Skeletal muscle satellite cell (primary cell): ENCODE data around the gene MYLK.
A peak's percentile ranks its signal among the peaks of the same experiment; 100 is the strongest.
"Not testable (repeated sequence)": the region's sequence is repeated elsewhere in the genome, so short reads cannot be mapped to it uniquely, and the experiment has no call there.

ENCODE experiments used
- H3K27me3 ChIP-seq: 2 replicates; pipeline ENCODE4 v1.7.0; 2013; ENCODE audit warnings: low read length; ENCODE audit not compliant: control insufficient read depth, insufficient read depth
- H3K36me3 ChIP-seq: 2 replicates; pipeline ENCODE4 v1.7.0; 2013; ENCODE audit warnings: mild to moderate bottlenecking, control low read depth, low read length; ENCODE audit not compliant: insufficient read depth
- H3K4me1 ChIP-seq: 2 replicates; pipeline ENCODE4 v1.7.0; 2013; ENCODE audit warnings: low read length; ENCODE audit not compliant: control insufficient read depth, insufficient read depth
- H3K4me2 ChIP-seq: 2 replicates; pipeline ENCODE4 v1.7.0; 2013; ENCODE audit warnings: mild to moderate bottlenecking, low read length
- H3K4me3 ChIP-seq: 2 replicates; pipeline ENCODE4 v1.7.0; 2013; ENCODE audit warnings: low read length
- H3K9ac ChIP-seq: 2 replicates; pipeline ENCODE4 v1.7.0; 2013; ENCODE audit warnings: mild to moderate bottlenecking, low read depth, low read length, moderate library complexity
- H3K9me3 ChIP-seq: replicated peaks from 2 replicates; pipeline ENCODE4 v1.7.0; 2013; ENCODE audit warnings: mild to moderate bottlenecking, control low read depth, low read length

Gene MYLK

GRCh38 chr3:123621186-123621849 is 262.8 kb downstream of the MYLK start:
- H3K27me3 ChIP-seq = no peaks in the 10 kb centered on the region
- no peak overlapping the region for H3K9ac ChIP-seq
- no peak overlapping the region for H3K4me3 ChIP-seq
- H3K4me1 ChIP-seq = peaks cover 18% of the 10 kb centered on the region
- no peak overlapping the region for H3K4me2 ChIP-seq
- no peaks in the 10 kb centered on the region for H3K9me3 ChIP-seq
- H3K36me3 ChIP-seq = no peaks in the 10 kb centered on the region

DNA sequence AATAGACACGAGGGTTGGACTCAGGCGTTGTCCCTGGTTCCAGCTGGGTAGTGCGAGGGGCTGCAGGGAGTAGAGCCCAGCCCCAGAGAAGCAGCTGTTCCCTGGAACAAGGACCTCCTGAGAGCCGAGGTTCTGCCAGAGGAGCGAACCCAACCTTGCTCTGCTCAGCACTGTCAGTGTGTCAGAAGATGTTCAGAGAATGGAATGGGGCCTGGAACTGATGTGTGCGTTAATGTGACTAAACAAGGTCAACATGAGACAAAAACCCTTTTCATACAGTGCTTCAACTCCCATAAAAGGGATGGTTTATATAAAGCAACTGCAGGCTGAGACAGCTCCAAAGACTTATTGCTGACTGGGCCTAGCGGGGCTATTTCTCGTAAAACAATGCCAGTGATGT is 263.8 kb downstream of the MYLK start:
- no peaks in the 10 kb centered on the region for H3K9me3 ChIP-seq
- no peak overlapping the region for H3K4me2 ChIP-seq
- H3K36me3 ChIP-seq = no peaks in the 10 kb centered on the region
- H3K4me1 ChIP-seq = peaks cover 18% of the 10 kb centered on the region
- H3K27me3 ChIP-seq = no peaks in the 10 kb centered on the region
- H3K4me3 ChIP-seq = no peak overlapping the region
- H3K9ac ChIP-seq = no peak overlapping the region

DNA sequence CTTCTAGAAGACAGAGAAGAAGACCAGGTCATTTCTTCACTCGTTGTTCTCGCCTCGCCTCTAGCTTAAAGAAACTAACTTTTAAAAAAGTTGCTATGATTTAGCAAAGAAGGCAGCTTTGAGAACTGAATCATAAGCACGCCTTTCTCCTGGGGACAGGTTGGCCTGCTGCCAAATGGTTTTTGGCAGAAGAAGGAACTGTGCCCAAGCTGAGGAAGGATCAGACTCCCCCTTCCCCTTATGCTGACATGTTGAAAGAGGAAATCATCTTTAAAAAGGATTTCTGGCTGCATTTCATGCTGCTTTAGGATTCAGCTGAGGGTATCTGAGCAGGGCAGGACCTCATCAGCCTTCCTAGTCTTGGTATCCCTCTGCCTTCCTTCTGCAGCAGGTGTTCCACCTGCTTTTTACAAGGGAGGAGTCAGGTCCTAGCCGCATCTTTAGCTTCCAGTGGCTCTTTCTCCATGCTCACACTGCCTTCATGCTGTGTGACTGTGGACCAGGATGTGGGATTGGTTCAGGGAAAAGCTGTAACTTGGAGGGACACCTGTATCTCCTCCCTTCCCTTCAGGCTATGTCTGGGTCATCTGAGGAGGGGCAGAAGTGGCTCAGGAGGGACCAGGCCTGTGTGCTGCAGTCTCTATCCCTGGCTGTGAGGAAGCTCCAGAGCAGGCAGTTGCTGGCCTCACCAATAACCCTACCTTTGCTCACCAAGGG is 265.2 kb downstream of the MYLK start:
- Histone ChIP-seq H3K9ac (no peak overlapping the region), H3K4me3 (no peak overlapping the region), H3K9me3 (no peaks in the 10 kb centered on the region), H3K4me2 (peak overlapping the region; percentile 28), H3K27me3 (no peaks in the 10 kb centered on the region), H3K4me1 (peaks cover 18% of the 10 kb centered on the region), H3K36me3 (no peaks in the 10 kb centered on the region)

DNA sequence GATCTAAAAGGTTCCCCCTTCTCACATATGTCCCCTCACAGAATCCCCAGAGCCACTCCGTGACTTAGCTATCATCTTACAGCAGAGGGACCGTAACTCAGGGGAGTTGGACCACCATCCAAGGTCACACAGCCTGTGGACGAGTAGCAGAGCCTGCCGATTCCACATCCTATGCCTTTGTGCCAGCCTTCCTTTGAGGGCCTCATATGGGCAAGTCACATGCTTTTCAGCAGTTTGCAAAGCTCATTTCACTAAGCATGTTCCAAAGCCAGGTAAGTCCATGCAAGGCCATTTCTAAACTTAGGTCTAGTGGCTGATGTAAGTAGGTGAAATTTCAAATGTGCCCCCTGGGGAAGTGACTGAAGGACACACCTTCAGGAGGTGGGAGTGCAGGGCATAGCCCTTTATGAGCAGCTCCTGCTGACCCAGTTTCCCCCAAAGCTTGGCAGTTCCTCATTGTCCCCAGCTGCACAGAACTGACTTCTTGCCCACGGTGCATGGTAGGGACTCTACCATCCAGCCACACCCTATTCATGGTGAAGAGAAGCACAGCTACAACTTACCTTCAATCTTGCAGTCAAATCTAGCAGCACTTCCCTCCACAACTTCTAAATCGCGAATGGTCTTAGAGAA is 265.9 kb downstream of the MYLK start:
- Histone ChIP-seq H3K36me3 (peaks cover 4% of the 10 kb centered on the region), H3K9ac (no peak overlapping the region), H3K4me1 (peaks cover 14% of the 10 kb centered on the region), H3K27me3 (no peaks in the 10 kb centered on the region), H3K4me3 (no peak overlapping the region), H3K4me2 (peak overlapping the region; percentile 28), H3K9me3 (no peaks in the 10 kb centered on the region)

DNA sequence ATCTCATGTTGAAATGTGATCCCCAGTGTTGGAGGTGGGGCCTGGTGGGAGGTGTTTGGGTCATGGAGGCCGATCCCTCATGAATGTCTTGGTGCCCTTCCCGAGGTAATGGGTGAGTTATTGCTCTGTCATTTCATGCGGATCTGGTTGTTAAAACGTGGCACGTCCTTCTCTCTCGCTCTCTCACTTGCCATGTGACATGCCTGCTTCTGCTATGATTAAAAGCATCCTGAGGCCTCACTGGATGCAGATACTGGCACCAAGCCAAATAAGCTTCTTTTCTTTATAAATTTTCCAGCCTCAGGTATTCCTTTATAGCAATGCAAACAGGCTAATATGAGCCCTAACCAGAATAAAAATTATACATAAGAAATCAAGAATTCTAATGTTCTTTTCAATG is 267.5 kb downstream of the MYLK start:
- H3K4me1 ChIP-seq = peaks cover 14% of the 10 kb centered on the region
- H3K36me3 ChIP-seq = peaks cover 8% of the 10 kb centered on the region
- H3K9ac ChIP-seq = no peak overlapping the region
- H3K9me3 ChIP-seq = no peaks in the 10 kb centered on the region
- H3K4me2 ChIP-seq = no peak overlapping the region
- H3K27me3 ChIP-seq = no peaks in the 10 kb centered on the region
- no peak overlapping the region for H3K4me3 ChIP-seq

DNA sequence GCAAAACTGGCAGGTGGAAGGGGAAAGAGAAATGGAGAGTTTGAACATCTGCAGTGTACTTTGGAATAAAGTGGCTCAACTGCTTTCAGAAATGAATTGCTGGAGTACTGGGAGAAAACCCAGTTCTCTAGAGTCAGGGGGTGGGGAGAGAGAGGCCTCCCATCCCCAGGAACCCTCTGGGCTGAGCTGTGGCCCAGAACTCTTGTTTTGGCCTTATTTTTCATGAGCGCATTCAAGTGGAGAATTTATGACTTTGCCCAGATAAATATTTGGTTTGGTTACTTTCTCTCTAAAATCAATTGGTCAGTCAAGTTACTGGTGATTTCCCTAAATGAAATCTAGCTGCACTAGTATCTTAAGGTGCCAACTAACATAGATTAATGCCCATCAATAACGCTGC is 270.6 kb downstream of the MYLK start:
- Histone ChIP-seq H3K27me3 (no peaks in the 10 kb centered on the region), H3K9ac (no peak overlapping the region), H3K36me3 (peaks cover 8% of the 10 kb centered on the region), H3K4me2 (no peak overlapping the region), H3K4me1 (peaks cover 5% of the 10 kb centered on the region), H3K9me3 (no peaks in the 10 kb centered on the region), H3K4me3 (no peak overlapping the region)

DNA sequence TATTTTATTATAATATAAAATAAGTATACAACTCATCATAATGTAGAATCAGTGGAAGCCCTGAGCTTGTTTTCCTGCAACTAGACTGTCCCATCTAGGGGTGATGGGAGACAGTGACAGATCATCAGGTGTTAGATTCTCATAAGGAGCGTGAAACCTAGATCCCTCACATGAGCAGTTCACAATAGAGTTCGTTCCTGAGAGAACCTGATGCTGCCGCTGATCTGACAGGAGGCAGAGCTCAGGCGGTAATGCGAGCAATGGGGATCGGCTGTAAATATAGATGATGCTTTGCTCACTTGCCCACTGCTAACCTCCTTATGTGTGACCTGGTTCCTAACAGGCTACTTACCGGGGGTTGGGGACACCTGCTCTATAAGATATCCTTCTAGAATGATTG is 272.5 kb downstream of the MYLK start:
- not testable (repeated sequence) for H3K36me3 ChIP-seq, H3K4me2 ChIP-seq, H3K4me1 ChIP-seq, H3K27me3 ChIP-seq, H3K9me3 ChIP-seq, H3K4me3 ChIP-seq, H3K9ac ChIP-seq

GRCh38 chr3:123611082-123611481 is 273.1 kb downstream of the MYLK start:
- Histone ChIP-seq H3K4me3 (no peak overlapping the region), H3K9ac (no peak overlapping the region), H3K9me3 (no peaks in the 10 kb centered on the region), H3K27me3 (no peaks in the 10 kb centered on the region), H3K36me3 (peaks cover 8% of the 10 kb centered on the region), H3K4me2 (no peak overlapping the region), H3K4me1 (peaks cover under 1% of the 10 kb centered on the region)

GRCh38 chr3:123610331-123610730 is 273.8 kb downstream of the MYLK start:
- no peak overlapping the region for H3K4me2 ChIP-seq
- peaks cover 8% of the 10 kb centered on the region for H3K4me1 ChIP-seq
- H3K9me3 ChIP-seq = no peaks in the 10 kb centered on the region
- no peak overlapping the region for H3K4me3 ChIP-seq
- H3K36me3 ChIP-seq = peaks cover 8% of the 10 kb centered on the region
- H3K27me3 ChIP-seq = no peaks in the 10 kb centered on the region
- no peak overlapping the region for H3K9ac ChIP-seq

GRCh38 chr3:123609063-123609462 is 275.1 kb downstream of the MYLK start:
- Histone ChIP-seq H3K4me1 (peaks cover 17% of the 10 kb centered on the region), H3K9me3 (no peaks in the 10 kb centered on the region), H3K36me3 (peaks cover 8% of the 10 kb centered on the region), H3K9ac (no peak overlapping the region), H3K4me2 (no peak overlapping the region), H3K4me3 (no peak overlapping the region), H3K27me3 (no peaks in the 10 kb centered on the region)

- no peak overlapping the region for H3K9ac ChIP-seq
- H3K27me3 ChIP-seq = no peaks in the 10 kb centered on the region
- no peak overlapping the region for H3K4me2 ChIP-seq
- H3K36me3 ChIP-seq = peaks cover 6% of the 10 kb centered on the region
- no peak overlapping the region for H3K4me3 ChIP-seq
- H3K4me1 ChIP-seq = peaks cover 19% of the 10 kb centered on the region
- H3K9me3 ChIP-seq = no peaks in the 10 kb centered on the region
These were observed 275.7 kb downstream of the MYLK start for GRCh38 chr3:123608263-123608937.
